GM18861 (cell line): Measurements from ENCODE around the gene EFCAB8.
"Not testable (repeated sequence)": the region's sequence is repeated elsewhere in the genome, so short reads cannot be mapped to it uniquely, and the experiment has no call there.

Experiments used
- ATAC-seq: cut with Tn5 transposase; IDR thresholded peaks from one replicate; pipeline ENCODE4 v1.9.1; 2021; ENCODE audit not compliant: unreplicated experiment

EFCAB8 gene

DNA sequence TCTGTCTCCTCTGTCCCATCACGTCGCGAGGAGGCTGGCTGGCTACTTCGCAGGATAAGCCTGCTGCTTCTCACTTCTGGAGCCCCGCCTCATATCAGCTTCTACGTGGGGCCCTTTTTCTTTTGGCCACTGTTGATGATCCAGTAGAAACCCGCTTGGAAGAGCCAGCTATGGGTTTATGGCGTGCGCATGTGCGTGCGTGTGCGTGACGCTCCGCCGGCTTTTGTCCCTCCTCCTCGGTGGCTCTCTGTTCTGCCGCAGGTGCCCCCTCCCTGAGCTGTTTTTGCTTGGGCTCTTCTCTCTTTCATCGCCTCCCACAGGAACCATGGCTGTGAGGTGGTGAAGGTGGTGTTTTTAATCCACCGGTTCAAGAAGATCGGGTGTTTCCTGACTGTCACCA, 26.5 kb downstream of the EFCAB8 start:
- ATAC-seq = no peak

DNA sequence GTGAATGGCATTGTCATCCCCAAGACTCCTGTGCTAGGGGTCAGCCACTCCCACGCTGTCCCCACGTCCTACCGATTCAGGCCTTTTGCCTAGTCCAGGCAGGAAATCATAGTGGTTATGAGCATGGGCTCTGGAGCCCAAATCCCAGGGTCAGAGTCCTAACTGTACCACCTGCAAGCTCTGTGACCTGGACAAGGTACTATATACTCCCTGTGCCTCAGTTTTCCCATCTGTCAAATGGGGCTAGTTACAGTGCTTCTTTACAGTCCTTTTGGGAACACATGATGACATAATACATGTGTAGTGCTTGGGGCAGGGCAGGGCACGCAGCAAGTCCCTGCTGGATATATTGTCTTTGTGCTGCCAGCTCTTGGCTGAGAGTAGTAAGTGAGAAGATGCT, 27.2 kb downstream of the EFCAB8 start:
- ATAC-seq = no peak

DNA sequence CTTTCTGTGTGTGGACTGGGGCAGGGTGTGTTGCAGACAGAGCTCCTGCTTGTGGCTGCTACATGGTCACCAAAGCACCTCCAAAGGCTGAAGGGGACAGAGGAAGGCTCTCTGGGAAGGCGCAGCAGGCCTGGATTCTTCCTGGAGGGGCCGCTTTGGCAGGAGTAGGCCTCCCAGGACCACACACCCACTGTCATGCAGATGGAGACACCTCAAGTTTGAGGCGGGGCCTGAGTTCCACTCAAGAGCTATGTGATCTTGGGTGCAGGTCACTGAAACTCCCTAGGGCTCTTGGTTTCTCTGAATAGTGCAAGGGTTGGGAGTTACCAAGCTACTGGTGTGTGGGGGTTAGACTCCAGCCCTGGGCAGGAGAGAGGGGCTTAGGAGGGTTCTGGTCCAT, 27.9 kb downstream of the EFCAB8 start:
- ATAC-seq = no peak

DNA sequence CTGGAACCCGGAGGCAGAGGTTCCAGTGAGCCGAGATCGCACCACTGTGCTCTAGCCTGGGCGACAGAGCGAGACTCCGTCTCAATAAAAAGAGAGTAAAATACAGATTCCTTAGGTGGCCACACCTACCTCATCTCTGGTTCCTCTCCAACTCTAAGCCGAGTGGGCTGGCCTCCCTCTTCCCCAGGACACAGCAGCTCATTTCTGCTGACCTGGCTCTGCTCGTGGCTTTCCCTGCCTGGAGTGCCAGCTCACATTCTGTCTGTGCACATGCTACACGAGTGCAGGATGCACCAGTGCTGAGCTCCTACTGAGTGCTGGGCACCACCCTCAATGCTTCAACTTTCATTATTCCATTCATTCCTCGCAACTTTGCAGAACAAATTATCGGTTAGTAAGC, 28.8 kb downstream of the EFCAB8 start:
- ATAC-seq = no peak

DNA sequence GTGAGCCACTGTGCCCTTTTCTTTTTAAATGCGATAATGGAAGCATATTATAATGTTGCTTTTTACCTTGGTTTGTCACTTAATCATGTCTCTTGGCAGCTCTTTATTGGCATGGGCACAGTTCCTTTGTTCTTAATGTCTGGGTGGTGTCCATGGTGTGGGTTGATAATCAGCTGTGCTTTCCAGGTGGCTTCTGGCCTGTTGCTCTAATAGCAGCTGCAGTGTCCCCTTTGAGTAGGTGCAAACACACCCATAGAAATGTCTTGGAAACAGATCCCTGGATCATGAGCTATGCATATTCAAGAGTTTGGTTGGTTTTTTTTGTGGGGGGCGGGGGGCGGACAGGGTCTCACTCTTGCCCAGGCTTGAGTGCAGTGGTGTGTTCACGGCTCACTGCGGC, 29.9 kb downstream of the EFCAB8 start:
- ATAC-seq = no peak

DNA sequence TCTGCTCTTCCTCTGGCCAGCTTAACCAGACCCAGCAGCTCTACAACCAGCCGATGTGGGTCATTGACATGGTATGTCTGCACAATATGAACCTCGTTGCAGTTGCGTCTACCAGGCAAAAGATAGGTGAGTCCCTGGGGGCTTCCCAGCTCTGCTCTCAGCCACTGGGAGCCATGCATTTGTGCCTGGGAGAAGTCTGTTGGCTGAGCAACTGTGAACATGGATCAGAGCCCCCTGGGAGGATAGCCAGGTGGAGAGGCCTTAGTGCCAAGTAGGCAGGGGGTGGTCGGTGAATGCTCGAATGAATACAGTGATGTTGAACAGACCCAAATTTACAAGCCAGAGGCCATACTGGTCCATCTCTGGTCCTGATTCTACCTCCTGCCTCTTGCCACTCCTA, 30.6 kb downstream of the EFCAB8 start:
- no peak for ATAC-seq

DNA sequence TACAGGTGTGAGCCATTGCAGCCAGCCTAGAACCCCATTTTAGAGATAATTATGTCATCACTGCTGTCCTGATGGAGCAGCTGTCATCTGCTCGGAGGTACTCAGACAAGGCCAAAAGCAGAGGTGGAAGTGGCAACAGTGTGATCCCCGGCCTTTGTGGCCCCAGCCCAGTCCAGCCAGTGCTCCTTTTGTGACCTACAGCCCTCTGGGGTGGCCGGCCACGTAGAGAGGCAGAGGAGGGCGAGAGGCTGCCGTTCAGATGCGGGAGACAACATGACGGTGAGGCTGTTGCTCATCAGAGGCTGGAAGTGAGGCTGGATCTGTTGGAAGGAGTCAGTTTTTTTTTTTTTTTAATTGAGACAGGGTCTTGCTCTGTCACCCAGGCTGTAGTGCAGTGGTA, 32.8 kb downstream of the EFCAB8 start:
- no peak for ATAC-seq

DNA sequence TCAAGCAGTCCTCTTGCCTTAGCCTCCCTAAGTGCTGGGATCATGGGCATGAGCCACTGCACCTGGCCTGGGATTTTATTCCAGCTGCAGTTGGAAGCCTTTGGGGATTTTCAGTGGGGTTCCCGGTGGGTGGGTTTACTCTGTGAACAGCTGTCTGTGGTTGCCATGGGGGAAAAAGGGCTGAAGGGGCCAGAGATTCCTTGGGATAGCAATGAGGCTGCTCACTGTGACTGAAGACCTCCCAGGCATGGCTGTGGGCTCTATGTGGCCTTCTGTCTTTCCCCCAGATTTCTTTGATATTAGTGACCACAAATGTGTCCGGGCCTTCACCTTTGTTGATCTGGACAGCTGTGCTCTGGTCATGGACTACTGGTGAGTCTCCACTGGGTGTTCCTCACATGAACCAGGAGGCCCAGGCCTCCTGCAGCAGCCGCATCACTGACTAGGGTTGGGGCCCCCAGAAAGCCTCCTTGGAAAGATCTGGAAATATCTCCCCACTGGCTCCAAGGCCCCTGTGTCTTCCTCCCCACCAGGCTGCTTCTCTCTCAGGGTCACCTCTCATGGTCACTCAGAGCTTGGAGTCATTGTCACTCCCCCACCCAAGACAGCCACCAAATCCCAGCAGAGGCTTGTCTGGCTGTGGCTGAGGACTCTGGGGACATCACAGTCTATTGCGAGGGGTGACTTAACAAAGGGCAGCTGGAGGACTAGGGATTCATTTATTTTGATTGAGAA, 33.4 kb downstream of the EFCAB8 start:
- ATAC-seq = no peak

DNA sequence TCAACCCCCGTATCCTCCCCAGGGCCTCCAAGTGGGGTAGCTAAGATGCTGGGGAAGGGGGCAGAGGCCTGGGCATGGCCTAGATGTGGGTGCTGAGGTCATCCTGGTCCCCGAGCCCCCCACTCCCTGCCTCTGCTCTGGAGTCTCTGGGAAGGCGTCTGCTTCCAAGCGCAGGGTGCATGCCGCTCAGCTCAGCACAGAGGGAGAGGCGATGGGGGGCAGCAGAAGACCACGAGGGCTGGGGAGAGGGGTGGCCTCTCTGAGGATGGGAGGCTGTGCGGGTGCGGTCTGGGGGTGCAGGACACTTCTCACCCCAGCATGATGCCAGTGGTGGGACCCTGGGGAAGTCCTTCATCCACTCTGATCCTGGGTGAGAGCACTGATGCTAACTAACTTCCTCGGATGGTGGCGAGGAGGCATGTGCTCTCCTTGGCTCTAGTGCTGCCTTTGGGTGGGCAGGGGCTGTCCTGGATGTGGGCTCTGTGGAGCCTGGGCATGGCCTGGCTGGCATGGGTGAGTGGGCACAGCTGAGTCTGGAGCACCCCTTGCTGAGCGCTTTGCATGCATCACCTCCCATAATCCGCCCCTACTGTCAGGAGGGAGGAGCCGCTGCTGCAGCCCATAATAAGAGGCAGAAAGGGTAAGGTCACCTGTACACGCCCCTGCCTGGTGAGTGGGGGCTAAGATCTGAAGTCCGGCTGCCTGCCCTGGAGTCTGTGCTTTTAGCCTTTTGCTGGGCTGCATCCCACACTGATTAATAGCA, 34.7 kb downstream of the EFCAB8 start:
- ATAC-seq = no peak

DNA sequence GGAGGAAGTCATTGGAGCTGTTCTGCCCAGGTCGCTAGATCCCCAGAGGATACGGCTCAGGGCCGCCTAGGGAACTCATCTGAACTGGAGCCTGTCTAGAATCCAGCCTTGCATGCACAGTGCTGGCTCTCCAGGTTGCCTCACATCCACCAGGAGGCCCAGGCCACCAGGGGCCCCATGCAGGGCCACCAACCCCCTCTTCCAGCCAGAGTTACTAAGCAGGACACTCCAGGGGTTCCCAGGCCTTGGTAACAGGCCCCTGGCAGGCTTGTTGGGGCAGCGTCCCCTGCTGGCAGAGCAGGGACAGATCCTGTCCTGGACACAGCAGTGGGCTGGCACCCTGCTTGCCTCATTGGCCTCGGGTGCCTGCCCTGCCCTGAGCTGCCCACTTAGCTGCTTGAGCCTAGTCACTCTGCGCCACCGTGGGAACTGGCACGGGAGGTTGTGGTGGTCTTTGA, 35.3 kb downstream of the EFCAB8 start:
- ATAC-seq = no peak

DNA sequence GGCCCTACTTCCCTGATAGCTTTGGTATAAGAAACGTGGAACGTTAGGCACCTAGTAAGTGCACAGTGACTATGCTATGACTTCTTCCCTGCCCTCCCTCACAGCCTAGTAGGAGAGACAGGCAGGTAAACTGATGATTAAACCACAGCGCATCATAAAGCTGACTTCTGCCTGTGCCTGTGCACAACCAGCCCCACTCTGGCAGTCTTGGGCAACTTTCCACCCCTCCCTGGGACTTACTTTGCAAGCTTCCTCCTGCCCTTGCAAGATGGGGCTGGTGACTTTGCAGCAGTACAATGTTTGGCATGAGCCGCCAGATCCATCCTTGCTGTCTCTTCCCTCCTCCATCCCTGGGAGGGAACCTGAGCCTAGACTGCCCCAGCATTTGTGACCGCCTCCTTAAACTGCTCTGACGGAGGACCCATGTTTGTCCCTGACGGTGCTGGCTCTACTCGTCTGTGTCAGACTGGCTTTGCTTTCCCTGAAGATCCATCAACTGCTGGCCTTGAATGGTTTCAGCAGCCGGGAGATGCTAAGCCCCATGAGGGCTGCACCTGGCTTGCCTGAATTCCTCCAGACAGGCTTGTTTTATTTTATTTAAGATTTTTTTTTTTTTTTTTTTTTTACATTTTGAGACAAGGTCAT, 36.1 kb downstream of the EFCAB8 start:
- no peak for ATAC-seq

DNA sequence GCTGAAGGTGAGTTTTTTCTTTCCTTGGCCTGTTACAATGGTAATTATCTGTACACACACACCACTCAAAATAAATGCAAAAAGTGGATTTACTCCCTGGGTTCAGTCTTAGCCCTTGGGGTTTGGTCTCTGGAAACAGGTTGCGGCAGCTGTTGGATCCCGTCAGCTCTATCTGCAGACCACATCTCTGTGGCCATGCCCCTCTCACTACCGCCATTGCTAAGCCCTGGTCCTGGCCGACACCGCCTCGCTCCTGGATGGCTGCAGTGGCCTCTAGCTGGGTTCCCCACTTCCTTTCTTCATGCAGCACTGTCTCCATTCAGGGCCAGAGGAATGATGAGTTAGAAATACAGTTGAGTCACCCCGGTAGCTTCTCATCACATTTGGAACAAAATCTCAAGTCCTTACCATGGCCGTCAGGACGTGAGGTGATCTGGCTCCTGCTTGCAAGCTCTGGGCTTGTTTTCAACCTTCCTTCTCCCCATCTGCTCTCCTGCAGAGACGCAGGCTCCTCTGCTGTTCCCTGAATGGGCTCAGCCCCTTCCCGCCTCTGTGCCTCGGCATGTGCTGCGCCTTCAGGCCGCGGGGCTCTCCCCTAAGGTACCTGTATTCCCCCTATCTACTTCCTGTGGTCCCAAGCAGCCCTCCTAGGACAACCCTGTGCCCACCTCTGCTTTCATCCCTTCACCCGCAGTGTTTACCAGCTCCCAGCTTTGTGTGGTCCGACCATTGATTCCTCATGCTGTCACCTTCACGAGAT, 38.0 kb downstream of the EFCAB8 start:
- ATAC-seq = no peak

DNA sequence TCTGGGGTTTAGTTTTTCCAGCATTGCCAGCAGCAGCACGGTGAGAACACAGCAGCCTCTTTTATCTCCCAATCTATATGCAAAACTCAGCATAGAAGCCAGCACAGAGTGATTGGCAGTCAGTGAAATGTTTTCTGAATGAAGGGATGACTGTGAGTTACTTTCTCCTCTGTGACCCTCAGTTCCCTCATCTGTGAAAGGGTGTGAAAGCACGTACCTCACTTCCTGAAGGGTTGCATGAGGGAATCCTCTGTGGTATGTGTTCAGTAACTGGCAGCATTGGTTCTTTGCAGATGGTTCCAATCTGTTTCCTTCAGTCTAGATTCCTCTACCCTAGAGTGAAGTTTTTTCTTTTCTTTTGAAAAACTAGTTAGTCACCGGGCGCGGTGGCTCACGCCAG, 40.0 kb downstream of the EFCAB8 start:
- ATAC-seq = no peak

DNA sequence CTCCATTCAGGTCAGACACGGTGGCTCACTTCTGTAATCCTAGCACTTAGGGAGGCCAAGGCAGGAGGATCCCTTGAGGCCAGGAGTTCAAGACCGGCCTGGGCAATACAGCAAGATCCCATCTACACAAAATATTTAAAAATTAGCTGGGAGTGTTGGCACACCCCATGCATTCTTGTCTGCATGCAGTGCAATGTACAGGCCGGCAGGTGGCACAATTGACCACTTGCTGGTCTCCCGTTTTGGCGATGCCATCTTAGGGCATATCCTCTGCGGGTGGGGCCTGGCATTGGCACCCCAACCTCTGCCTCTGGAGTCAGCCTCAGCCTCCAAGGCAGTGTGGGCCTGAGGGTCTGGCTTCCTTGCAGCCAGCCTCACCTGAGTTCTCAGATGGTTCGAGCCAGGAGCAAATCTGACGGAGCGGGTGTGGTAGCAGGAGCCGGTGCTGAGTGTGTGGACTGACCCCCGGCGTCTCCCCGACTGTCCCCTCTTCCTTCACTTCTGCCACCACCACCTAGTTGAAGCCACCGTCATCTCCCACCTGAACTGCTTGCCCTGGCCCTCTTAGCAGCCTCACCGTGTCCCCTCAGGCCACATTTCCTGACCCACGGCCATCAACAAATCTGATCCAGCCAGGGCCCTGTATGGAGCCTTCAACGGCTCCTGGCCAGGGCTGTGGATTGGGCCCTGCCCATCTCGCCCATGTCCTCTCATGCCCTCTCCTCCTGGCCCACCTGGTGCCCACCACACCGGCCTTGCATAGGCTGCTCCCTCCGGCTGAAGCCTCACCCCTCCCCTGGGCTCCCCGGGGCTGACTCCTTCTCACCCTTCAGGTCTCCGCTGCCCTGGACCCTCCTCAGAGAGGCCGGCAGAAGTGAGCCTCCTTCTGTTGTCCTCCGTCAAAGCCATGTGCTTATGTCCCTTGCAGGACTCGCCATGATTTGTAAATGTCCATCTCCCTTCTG, 44.0 kb downstream of the EFCAB8 start:
- ATAC-seq = no peak

DNA sequence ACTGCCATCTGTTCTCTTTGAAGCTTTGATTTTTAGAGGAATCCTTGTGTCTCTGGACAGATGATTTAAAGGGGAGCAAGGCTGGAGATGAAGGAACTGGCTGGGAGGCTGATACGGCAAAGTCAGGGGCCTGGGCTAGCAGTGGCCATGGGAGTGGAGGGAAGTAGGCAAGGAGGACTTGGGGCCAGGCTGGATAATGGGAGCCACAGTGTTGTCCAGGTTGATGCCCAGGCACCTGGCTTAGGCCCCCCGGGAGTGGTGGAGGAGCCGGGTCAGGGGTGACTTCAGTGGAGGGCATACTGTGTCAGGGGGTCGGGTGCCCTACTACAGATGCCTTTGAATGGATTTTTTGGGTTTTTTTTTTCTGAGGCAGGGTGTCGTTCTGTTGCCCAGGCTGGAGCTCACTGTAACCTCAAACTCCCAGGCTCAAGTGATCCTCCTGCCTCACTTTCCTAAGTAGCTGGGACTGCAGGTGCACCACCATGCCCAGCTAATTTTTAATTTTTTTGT, 45.0 kb downstream of the EFCAB8 start:
- no peak for ATAC-seq

DNA sequence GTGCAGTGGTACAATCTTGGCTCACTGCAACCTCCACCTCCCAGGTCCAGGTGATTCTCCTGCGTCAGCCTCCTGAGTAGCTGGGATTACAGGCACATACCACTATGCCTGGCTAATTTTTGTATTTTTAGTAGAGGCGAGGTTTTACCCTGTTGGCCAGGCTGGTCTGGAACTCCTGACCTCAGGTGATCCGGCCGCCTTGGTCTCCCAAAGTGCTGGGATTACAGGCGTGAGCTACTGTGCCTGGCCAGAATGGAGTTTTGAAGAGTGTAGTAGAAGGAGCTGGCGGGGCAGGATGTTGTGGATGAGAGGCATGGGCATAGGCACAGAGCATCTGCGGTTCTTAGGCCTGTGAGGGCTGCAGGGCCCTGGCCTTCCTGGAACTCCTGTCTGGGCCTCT, 46.0 kb downstream of the EFCAB8 start:
- not testable (repeated sequence) for ATAC-seq

DNA sequence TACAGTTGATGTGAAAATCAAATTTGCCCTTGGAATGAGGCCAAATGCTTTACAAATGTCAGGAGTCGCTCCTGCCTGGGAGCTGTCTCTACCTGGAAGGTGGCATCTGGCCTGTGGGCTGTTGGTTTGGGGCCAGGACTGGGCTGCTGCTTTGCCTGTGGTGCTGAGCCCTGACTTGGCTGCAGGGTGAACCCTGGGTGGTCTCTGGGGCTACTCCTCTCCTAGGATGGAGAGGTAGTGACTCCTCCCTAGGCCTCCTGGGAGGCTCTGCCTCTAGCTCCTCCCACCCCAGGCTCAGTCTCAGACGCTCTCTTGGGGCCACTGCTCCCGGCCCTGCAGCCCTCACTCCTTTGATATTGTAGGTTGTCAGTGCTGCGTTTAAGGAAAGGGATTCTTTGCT, 47.5 kb downstream of the EFCAB8 start:
- ATAC-seq = no peak

DNA sequence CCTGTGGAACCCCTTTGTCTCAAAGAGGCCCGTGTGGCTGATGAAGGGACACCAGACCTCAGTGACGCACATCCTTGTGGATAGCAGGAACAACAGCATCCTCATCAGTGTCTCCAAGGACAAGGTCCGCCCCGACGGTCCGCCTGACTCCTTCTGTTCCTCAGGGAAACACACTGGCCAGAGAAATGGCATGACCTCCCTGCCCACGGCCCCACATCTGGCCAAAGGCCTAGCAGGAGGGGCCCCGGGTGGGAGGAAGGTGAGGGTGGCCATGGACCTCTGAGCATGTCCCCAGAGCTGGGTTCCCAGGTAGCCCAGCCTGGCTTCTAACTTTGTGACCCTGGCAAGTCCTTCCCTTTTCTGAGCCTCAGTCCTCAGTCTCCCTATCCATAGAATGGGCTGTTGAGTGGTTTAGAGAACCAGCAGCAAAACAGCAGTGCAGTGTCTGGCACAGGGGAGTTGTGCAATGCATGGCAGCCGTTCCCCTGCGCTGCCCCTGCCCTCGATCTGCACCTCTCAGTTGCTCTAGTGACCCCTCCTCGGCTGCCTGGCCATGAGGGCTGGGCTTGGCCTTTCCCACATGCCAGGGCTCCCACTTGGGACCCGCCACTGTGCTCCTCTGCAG, 48.3 kb downstream of the EFCAB8 start:
- no peak for ATAC-seq

DNA sequence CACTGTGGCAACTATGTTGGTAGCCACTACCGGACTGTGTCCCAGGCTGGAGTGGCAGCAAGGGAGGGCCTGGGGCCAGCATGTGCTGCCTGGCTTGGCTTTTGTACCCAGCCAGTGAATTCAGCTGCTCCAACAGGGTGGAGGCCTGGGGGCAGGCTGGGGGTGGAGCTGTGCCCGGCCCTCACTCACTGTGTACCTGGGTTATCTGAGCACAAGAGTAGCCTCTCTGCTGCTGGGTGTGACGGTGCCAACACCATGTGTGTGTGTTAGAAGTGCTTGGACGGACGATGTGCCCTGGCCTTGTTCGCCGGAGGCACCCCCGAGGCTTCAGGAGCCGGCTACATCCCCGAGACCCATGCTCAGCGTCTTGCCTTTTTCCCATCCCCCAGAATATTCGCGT, 49.2 kb downstream of the EFCAB8 start:
- ATAC-seq = no peak
